ENCODE data around the gene VWA7.

Gene VWA7

DNA sequence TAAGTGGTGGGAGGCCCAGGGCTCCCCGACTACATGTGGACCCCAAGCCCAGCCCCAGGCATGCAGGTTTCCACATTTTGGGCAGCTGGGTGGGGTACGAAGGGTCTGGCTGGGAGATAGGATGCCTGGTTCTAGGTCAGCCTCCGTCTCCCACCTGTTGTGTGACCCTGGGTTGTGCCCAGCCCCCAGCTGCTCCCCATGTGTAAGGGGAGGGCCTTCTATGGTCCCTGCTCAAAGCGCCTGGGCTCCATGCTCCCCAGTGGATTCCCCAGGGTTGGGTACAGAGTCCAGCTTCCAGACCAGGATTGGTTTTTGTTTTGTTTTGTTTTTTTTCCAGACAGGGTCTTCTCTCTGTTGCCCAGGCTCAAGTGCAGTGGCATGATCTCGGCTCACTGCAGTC is 1.1 kb upstream of the VWA7 start:
- no peak for DNase-seq

DNA sequence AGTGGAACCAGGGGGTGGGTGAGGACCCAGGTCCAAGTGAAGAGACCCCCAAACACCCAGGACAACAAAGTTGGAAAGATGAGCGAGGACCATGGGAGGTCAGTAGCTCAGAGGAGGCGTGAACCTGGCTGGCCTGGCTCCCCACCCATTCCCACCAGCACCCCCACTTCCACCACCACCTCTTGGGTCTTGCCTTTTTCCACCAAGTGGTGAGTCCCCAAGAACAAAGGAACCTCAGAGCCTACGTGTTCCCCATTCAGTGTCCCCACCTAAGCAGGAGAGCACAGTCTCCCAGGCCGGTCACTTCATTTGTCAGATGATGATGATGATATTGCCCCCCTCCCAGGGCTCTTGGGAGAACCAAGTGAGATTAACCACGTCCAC is 531 bp upstream of the VWA7 start:
- DNase-seq: no peak

DNA sequence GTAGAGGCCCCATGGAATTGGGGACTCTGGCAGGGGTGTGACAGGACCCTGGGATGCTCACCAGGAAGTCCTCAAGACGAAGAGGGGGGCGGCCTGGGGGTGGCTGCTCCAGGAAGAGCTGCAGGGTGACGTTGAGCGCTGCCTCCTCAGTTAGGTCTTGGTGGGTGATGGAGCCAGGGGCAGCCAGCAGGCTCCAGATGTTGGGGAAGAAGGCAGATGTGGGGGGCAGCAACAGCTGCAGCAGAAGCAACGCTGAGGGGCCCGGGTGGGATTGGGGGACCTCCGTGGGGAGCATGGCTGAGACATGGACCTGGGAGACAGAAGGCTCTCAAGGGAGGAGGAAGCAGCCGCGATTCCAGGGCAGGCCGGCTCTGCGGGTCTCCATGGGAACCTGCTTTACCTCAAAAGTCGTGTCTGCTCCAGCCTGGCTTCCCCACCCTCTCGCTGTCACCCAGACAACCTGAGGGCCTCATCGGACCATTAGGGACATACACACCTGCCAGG is 591 bp downstream of the VWA7 start:
- no peak for DNase-seq

DNA sequence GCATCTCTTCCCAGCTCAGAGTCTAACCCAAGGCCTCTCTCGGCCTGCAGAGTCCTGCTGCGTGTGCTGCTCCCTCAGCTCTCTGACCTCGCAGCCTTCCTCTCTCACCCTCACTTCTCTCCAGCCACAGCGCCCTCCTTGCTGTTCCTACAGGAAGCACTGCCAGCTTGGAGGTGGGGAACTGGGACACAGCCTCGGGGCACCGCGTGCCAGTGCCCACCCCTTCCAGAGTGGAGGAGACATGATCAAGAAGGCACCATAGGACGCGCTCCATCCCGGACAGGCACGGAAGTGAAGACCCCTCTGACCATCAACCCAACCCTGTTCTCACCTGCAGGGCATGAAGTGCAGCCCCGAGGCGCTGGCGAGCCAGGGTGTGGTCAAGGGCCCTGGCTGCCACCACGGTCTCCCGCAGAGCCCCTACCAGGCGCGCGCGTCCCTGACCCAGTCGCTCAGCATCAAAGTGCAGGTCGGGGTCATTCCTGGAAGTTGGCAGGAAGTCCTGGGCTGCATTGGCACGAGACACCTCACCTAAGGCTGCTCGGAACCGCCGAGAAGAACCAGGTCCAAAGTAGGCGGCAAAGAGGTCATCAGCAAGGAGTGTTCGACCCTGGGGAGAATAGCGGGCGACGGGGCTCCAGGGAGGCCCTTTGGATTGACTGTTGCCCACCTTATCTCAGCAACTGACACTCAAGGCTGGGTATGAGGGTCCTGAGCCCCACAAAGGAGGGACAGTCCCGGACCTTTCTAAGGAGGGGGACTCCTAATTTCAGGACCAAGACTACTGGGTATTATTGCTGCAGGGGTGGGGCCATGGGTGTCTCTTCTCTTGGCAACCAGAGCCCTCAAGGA is 1.3 kb downstream of the VWA7 start:
- DNase-seq: no peak

DNA sequence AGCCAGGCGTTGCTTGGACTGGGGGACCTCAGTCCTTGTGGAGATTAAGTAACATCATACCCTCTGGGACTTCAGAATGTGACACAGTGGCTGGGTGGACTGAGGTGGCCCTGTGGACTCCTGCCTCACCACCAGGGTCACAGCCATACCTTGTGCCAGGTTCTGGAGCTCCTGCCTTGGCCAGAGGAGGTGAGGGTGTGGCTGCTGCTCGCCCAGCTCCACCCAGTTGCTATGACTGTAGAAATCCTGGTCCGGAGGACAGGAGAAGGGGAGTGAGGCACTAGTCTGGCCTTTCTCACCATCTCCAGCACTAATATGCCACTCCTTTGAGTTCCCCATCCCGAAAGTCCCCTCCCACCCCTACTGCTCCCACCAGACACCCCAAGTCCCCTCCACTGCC is 1.9 kb downstream of the VWA7 start:
- no peak for DNase-seq

GRCh38 chr6:31771992-31772358 is 5.2 kb downstream of the VWA7 start:
- no peak for DNase-seq

- no peak for DNase-seq
These were observed 6.3 kb downstream of the VWA7 start for GRCh38 chr6:31770860-31771259.

GRCh38 chr6:31769684-31770371 is 7.3 kb downstream of the VWA7 start:
- DNase-seq: no peak

GRCh38 chr6:31768363-31769257 is 8.5 kb downstream of the VWA7 start:
- DNase-seq: peak; percentile 5

DNA sequence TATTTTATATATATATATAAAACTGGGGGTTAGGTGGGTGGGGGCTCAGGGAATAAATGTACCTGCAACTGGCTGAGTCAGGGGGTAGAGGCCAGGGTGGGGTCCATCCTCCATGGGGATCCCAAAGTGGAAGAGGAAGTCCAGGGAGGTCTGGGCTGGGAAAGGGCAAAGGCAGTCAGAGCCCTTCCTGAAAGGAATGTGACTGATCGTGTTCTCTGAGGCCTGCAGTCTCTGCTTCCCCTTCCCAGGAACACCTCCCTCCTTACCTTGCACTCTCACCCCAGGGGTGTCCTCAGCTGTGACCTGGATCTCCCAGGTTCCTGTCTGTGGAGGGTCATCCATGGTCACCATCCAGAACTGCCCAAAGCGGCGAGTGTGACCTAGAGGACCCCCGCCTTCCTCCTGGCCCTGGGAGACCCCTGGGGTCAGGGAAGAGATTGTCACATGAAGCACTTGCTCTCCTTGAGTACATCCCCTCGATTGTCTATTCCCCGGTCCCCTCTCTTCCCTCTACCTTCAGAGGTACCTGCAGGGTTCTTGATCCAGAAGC is 10.0 kb downstream of the VWA7 start:
- DNase-seq: no peak

- no peak for DNase-seq
These were observed 11.0 kb downstream of the VWA7 start for GRCh38 chr6:31765910-31766794.

DNA sequence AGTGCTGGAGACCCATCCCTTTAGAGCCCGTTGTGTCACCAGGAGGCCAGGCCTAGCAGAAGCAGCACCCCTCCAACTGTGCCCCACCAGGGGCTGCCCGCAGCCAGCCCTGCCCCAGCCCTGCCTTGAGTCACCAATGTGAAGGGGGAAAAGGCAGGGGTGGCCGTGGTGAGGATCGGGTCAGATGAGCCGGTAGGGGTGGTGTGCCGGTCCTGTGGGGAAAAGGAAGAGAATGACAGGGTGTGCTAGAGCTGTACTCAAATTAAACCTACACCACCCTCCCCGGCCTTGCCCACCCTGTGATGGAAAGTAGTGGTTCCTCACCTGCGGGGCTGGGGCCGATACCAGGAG is 11.6 kb downstream of the VWA7 start:
- DNase-seq: no peak

DNA sequence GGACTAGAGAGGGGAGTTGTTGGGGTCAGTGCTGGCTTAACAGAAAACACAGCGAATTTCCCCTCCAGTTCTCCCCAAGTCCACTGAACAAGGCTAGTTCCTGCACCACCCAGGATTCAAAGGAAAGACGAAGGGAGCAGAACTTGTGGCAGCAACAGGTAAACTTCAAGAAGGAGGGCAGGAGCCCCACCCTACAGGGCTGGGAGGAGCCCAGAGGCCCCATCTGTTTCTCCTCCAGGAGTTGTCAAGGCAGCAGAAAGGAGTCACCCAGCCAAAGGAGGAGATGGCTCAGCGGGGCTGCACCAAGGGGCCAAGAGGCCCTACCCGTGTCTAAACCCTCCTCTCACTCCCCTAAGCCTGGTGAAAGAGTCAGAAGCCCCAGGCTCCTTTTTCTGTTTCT is 12.9 kb downstream of the VWA7 start:
- no peak for DNase-seq

- peak; percentile 28 for DNase-seq
These were observed 13.5 kb downstream of the VWA7 start for GRCh38 chr6:31763619-31763940.

GRCh38 chr6:31762878-31763618 is 14.1 kb downstream of the VWA7 start:
- no peak for DNase-seq

DNA sequence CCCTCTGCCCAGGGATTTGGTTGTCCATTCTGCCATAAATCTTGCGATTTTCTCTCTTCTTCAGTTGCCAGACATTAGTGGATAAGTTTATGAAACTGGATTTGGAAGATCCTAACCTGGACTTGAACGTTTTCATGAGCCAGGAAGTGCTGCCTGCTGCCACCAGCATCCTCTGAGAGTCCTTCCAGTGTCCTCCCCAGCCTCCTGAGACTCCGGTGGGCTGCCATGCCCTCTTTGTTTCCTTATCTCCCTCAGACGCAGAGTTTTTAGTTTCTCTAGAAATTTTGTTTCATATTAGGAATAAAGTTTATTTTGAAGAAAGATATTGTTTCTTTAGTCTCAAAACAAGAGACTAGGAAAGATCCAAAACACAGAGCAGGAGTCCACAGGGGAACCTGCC is 14.8 kb downstream of the VWA7 start, which contains the start of gene SAPCD1:
SAPCD1 (plus strand) TSS at position 301 of the 400 bp plus-strand sequence. CDS start 399 bp downstream, outside the sequence.
- DNase-seq: no peak

GRCh38 chr6:31761343-31761742 is 15.8 kb downstream of the VWA7 start:
- DNase-seq: no peak

- DNase-seq: no peak
These were observed 16.3 kb downstream of the VWA7 start for GRCh38 chr6:31760790-31761189.

DNA sequence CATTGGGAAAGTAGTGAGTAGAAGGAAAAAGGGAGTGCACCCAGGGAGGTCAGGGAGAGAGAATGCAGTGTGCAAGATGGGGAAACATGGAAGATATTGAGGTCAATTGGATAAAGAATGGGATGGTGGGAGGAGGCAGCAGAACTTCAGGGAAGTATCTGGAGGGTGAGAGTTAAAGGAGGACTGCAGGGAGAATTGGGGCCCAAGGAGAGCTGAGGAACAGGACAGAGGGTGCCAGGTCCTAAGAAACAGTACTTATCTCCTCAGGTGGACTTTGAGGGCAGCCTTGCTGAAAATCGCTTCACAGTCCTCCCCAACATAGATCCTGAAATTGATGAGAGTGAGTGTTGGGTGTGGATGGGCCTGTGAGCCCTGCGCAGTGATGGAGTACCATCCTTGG is 18.8 kb downstream of the VWA7 start:
- DNase-seq: no peak

- DNase-seq: no peak
These were observed 24.3 kb downstream of the VWA7 start for GRCh38 chr6:31752739-31753319.
